GM18502 (cell line): ENCODE measurements around the gene KRTAP5-6.

ENCODE experiments used
- ATAC-seq: cut with Tn5 transposase; IDR thresholded peaks from one replicate; pipeline ENCODE4 v1.9.1; 2021; ENCODE audit warnings: mild to moderate bottlenecking; ENCODE audit not compliant: unreplicated experiment, poor library complexity

The KRTAP5-6 gene, protein sequence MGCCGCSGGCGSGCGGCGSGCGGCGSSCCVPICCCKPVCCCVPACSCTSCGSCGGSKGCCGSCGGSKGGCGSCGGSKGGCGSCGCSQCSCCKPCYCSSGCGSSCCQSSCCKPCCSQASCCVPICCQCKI

DNA sequence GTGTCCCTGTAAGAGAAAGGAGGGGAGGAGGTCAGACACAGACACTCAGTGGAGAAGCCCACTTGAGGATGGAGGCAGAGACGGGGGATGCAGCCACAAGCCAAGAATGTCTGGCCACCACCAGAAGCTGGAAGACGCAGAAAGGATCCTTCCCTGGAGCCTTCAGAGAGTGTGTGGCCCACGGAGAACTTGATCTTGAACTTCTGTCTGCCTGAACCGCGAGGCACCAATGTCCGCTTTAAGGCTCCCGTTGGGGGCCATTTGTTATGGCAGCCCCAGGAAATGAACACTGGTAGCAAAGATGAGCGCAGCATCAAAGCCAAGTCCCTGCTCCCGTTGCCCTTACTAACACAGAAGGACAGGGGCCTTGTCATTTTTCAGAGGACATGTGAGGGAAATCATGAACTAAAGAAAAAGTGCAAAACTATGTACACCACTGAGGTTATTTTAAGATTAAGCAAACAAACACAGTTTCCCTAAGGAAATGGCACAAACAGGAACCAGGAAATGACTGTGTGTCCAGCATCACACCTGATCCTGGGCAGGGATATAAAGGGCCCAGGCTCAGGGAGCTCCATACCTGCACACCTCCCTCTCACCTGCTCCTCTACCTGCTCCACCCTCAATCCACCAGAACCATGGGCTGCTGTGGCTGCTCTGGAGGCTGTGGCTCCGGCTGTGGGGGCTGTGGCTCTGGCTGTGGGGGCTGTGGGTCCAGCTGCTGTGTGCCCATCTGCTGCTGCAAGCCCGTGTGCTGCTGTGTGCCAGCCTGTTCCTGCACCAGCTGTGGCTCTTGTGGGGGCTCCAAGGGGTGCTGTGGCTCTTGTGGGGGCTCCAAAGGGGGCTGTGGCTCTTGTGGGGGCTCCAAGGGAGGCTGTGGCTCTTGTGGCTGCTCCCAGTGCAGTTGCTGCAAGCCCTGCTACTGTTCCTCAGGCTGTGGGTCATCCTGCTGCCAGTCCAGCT lies at the start of gene KRTAP5-6:
TSS of gene KRTAP5-6 (plus strand) at position 588 of the 963 bp plus-strand sequence. CDS start at position 639, 51 bp downstream.
- no peak for ATAC-seq

DNA sequence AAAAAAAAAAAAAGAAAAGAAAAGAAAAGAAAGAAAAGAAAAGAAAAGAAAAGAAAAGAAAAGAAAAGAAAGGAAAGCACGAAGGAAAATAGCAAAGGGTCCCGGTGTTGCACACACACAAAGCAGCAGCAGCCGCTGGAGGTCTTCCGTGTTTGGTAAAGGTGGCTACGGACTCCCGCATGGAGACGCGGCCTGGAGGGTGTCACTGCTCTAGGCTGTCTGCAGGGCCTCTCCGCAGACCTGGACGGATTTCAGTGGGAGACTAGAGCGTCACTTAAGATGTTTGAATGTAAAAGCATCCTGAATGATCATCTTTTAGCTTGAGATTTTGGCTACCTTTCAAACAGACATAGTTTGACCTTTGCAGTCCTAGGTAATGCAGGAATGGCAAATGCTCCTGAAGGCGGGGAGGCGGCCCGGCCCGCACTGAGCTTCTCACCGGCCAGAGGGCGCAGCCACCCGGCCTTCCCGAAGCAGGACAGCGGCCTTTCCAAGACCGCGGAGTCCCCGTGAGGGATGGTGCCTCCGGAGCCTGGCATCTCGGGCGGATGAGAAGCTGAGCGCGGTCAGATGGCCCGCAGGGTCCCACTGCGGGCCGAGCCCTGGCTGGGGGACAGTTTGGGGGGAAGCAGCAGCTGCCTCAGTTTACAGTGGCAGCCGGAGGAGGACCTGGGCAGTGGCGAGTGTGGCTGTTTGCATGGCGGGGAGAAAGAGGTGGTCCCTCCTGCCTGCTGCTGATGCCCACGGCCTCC lies 48.9 kb upstream of the KRTAP5-6 start:
- no peak for ATAC-seq

DNA sequence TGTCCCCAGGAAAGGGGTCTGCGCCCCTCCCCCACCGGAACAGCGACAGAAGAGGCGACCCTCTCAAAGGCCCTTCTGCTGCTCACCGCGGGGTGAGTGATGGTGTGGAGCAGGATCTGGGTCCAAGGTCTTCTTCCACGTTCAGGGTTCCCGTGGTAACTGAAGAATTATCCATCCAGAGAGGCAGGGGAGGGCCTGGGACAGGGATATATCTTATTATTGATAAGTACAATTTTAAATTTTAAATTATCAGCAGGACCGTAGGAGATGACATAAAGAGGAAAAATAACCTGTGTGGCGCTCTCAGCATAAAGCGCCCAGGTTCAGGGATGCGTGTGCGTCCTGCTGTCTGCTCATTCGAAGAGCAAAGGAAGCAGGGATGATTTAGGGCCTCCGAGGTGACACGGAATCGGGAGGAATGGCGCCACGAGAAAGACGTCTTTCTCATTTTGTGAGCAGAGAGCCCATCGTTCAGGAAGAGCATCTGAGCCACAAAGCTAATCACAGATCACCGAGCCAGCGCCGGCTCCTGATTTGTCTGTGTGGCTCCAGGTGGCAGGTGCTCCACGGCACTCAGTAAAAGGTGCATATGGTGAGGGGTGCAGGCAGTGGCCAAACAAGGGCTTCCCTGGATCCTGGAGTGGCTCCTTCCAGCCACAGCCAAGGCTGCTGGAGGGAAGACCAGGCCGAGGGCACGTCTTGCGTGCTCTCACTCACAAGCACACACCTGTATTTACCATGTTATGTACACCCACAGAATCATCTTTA lies 48.2 kb upstream of the KRTAP5-6 start:
- no peak for ATAC-seq

DNA sequence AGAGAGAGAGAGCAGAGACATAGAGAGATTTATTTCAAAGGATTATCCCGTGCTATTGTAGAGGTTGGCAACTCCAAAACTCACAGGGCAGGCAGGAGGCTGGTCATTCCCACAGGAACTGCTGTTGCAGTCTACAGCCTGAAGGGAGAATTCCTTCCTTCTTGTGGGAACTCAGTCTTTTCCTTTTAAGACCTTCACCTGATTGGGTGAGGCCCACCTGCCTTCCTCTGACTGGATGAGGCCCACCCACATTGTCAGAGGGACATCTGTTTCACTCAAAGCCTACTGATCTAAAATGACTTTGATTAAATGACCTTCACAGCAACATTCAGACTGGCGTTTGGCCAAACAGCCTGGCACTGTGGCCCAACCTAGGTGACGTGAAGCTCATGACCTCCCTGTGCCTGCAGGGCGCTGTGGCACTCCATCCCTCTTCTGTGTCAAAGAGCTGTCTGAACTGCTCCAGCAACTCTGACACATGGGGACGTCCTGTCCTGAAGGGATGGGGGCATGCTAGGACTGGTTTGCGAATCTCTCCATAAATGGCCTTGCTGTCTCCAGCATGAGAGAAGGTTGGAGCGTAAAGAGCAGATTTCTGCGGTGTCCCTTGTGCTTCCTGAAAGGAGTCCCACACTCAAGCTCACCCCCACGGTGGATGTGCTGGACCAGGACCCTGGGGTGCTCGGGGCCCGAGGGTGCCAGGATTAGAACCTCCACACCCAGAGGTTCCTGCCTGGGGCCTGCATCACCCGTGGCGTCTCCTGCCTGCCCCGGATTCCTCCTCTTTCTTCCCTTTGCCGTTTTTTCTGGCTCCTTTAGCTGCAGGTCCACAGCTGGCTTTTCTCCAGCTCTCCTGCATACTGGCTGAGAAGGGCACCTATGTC lies 46.7 kb upstream of the KRTAP5-6 start:
- no peak for ATAC-seq

DNA sequence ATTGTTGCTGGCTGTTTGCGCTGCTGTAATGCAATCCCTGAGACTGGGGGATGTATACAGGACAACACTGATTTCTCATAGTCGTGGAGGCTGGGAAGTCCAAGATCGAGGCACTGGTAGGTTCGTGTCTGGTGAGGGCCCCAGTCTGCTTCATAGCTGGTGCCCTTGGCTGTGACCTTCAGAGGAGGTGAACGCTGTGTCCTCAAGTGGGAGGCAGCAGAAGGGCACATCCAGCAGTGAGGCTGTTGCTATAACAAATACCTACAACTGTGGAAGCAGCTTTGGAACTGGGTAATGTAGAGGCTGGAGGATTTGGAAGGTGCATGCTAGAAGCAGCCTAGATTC lies 46.1 kb upstream of the KRTAP5-6 start:
- ATAC-seq = no peak

DNA sequence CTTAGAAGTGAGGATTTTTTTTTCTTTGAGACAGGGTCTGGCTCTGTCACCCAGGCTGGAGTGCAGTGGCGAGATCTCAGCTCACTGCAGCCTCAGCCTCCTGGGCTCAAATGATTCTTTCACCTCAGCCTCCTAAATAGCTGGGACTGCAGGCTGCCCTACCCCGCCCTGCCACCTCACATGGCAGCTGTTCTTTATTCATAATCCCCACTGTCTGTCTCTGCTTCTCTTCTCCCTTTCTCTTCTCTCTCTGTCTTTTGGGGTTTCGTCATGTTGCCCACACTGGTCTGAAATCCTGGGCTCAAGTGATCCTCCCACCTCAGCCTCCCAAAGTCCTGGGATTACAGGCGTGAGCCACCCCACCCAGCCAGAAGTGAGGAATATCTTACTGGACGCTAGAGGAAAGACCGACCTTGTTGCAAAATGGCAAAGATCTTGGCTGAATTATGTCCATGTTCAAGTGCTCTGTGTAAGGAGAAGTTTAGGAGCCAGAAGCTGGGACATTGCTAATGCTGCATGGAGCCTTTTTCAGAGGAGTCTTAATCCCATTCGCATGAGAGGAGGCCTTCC lies 45.5 kb upstream of the KRTAP5-6 start:
- ATAC-seq = no peak

DNA sequence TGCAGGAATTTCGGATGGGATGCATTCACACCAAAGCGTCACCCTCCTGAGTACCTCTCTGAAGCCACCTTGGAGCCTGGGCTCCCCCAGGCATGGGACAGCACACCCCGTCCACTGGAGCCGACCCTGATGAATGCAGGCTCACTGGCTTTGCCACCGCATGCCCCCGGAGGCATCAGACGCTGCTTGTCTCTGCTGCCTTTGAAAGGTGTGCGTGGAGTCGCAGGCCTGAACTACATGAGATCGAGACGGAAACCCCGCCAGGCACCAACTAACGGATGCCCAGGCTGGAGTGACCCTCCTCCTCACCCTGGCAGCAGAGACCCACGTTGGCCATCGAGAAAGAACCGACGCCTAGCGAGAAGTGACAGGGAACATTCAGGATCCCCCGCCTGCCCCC lies 45.0 kb upstream of the KRTAP5-6 start:
- ATAC-seq = no peak

DNA sequence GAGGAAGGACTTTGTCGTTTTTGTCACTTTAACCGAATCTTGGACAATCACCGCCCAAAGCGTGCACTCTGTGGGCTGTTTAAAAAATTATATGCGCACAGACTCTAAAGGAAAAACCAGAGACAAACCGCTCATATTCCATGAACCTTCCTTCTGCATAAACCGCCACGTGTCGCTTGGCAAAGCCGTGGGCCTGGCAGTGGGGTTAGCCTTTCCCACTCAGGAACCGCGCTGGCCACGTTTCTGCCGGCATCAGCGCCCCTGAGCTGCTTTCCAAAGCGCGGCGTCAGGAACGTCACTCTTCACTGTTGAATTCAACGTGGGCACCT lies 44.6 kb upstream of the KRTAP5-6 start:
- no peak for ATAC-seq

DNA sequence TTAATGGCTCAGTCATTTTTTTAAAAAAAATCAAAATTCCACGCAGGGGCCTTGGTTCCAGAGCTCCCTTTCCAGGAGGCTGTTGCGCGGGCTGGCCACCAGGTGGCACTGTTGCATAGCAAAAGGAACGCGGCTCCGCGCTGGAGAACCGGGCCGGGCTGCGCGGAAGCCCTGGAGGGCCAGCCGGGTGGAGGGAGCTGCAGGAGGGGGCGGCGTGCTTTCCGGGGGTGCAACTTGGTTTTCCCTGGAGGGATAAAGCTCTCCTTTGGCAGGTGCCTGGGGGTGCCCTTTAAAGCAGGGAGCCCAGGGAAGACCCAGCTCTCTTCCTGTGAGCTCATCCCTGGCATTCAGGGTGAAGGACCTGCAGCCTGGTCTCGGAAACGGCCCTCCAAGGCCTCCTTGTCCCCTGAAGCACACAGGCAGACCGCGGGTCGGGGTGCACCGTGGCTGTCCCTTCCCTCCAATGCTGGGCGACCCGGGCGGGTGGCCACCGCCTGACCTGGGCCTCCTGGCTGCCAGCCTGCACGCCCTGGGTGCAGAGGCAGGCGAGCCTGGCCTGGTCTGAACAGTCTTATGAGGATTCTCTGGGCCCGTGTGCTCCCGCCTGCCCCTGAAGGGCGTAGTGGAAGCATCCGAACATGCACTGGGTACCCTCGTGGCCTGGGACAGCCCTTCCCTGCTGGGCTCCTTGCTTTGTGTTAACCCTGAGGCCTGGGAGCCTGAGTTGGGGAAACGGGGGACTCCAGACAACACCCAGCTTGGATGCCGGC lies 44.0 kb upstream of the KRTAP5-6 start:
- no peak for ATAC-seq

DNA sequence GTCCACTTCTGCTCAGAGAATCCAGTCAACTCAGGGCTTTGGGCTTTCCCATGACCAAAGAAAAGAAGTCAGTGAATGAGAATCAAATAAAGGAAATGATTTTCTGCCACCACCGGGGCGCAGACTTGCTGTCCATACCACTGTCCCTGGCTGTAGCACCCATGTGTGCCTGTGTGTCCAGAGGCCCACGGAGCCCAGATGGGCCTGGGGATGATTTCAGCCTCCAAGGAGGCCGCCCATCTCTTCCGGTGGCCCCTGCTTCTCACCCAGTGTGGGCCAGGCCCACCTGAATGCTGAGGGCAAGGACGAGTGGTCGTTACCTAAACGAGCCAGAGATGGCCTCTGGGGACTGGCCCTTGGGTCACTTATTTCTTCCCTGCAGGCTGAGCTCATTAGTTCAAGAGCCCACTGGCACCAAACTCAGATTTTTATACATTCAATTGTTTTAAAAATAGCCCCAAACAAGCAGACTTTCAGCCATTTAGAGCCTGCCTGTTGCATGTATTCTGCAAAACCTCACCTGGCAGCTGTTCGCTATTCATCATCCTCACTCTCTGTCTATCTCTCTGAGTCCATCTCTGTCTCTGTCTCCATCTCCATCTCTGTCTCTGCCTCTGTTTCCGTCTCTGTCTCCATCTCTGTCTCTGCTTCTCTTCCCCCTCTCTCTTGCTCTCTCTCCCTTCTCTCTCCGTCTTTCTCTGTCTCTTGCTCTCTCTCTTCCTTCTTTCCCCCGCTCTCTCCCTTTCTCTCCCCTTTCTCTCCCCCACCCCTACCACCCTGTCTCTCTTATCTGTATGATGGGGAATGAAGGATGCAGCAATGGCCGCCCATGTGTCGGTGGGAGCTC lies 43.2 kb upstream of the KRTAP5-6 start:
- no peak for ATAC-seq

DNA sequence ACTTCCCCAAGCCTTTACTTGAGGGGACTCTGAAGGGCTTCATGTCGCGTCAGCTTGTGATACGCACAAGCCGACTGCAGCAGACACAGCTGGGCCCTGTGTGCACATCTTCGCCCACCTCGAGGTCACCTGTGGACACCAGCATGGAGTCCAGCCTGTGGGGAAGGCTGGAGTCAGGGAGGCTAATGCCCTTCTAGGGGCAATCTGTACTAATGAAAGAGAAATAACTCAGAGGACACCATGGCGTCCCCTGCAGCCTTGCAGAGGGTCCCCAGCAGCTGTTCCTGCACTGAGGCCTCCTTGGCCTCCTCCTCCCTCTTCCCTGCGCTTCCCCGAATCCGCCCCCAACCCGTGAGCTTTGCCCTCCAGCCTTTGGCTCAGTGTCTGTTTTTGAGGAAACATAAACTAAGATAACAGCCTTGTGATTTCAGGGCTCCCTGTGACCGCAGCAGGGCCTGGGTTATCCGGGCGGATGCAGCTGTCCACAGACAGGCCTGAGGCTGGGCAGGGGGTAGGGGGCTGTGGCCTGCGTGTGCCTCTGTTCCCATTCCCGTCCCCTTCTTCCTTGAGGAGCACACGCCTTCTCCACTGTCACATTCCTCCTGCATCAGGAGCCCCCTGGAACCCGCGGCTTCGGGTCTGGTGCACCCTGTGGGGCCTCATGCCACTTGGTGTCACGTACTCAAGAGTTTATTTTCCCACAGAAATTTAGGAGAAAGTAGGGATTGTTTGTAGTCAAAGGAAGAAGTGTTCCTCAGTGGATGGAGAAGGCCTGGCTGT lies 42.4 kb upstream of the KRTAP5-6 start:
- ATAC-seq = no peak

DNA sequence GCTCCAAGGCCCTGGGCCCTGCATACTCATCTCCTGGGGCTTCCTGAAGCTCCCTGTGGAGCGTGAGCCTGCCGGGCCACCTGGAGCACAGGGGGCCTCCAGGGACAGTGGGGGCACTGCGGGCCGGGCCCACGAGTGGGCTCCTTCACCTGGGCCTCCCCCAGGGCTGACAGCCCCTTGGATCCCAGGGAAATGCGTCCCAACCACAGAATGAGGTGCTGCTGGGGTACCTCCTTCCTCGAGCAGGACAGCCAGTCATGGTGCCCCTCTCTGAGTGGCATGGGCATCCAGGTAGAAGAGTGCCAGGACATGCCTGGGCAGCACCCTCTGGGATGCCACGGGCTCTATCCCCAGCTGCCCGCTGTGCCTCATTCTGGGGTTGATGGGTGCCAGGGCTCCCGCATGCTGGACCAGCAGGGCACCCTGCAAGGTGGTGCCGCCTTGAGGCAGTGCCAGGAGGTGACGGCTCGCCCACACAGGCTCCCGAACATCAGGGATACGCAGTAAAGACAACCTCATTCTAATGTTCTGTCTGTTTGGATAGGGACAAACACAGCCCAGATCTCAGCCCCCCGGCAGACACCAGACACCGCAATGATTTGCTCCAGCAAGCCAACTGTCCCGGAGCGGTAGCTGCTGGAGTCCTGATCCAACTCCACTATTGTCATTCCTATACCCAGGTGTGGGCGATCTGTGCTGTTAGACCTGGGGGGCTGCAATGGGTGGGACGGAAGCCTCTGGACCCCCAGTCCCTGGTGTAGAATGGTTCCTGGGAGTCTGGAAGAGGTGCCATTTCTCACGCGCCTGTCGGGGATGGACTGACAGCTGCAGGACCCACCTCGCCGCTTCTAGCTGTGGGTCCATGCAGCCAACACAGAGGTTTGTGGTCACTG lies 41.6 kb upstream of the KRTAP5-6 start:
- no peak for ATAC-seq

DNA sequence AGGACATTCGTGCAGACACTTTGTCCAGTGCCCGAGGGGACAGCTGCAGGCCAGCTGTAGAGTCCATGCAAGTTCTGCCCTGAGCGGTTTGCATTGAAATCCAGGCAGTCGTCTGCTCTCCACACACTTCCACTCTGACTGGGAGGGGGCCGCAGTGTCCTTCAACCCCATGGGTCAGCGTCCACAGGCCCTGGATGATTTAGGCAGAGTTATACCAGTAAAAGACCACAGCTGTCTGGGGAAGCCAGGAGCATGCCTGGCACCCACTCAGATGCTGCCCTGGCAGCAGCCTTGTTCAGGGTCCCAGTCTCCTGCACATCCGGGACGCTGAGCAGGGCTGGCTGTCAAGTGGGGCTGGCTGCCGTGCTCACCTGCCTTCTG lies 40.9 kb upstream of the KRTAP5-6 start:
- ATAC-seq = no peak

DNA sequence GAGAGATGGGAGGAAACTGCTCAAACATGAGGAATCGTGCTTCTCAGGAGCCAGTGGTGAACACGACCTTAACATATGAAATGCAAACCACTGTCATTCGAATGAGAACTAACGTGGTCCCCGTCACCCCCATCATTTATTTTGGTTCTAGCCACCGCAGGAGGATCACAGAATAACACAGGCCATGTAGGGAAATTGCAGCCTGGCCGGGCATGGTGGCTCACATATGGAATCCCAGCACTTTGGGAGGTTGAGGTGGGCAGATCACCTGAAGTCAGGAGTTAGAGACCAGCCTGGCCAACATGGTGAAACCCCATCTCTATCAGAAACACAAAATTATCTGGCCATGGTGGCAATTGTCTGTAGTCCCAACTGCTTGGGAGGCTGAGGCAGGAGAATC lies 40.3 kb upstream of the KRTAP5-6 start:
- ATAC-seq = no peak

DNA sequence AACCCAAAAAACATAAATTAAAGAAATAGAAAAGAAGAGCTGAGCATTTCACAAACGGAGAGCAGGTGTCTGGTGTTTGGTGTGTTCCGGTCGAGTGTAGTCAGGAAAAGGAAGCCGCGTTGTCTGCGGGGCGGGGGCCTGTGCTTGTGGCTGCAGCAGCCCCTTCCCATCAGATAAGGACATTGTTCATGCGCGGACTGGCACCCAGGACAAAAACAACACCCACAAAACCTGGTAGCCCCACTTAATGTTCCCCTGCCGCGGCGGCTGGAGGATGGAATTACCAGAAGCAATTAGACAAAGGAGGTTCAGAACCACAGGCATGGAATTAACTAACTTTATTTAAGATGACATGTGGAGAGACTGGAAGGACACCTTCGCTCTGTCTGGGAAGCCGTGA lies 37.5 kb upstream of the KRTAP5-6 start:
- no peak for ATAC-seq
